HG03060 (cell line): Measurements from ENCODE around the gene SUV39H1.
"Not testable (repeated sequence)": the region's sequence is repeated elsewhere in the genome, so short reads cannot be mapped to it uniquely, and the experiment has no call there.

ENCODE experiments used
- ATAC-seq: cut with Tn5 transposase; IDR thresholded peaks from one replicate; pipeline ENCODE4 v1.9.1; 2021; ENCODE audit warnings: low read depth, moderate number of reproducible peaks; ENCODE audit not compliant: unreplicated experiment

SUV39H1 gene

GRCh38 chrX:48696301-48696908, at the start of gene SUV39H1:
Gene SUV39H1 (plus strand): TSS chrX:48696734. CDS start chrX:48696785, 51 bp downstream.
- ATAC-seq = peak; percentile 49

GRCh38 chrX:48648336-48648751, 48.2 kb upstream of the SUV39H1 start:
- no peak for ATAC-seq

- no peak for ATAC-seq
Observed at GRCh38 chrX:48649102-48649501, 47.4 kb upstream of the SUV39H1 start.

- not testable (repeated sequence) for ATAC-seq
Observed at GRCh38 chrX:48652055-48652579, 44.4 kb upstream of the SUV39H1 start.

GRCh38 chrX:48654746-48655145, 41.8 kb upstream of the SUV39H1 start:
- not testable (repeated sequence) for ATAC-seq

GRCh38 chrX:48659686-48660085, 36.8 kb upstream of the SUV39H1 start:
- ATAC-seq = not testable (repeated sequence)

GRCh38 chrX:48663241-48663640, 33.3 kb upstream of the SUV39H1 start:
- no peak for ATAC-seq

- no peak for ATAC-seq
Observed at GRCh38 chrX:48664156-48664555, 32.4 kb upstream of the SUV39H1 start.

GRCh38 chrX:48665991-48666390, 30.5 kb upstream of the SUV39H1 start:
- no peak for ATAC-seq

- no peak for ATAC-seq
Observed at GRCh38 chrX:48666649-48667048, 29.9 kb upstream of the SUV39H1 start.

- no peak for ATAC-seq
Observed at GRCh38 chrX:48667509-48667908, 29.0 kb upstream of the SUV39H1 start.

- ATAC-seq = not testable (repeated sequence)
Observed at GRCh38 chrX:48668187-48668586, 28.3 kb upstream of the SUV39H1 start.

- peak; percentile 66 for ATAC-seq
Observed at GRCh38 chrX:48676106-48676892, 20.2 kb upstream of the SUV39H1 start.

GRCh38 chrX:48676893-48677270, 19.7 kb upstream of the SUV39H1 start:
- no peak for ATAC-seq

- no peak for ATAC-seq
Observed at GRCh38 chrX:48677516-48677915, 19.0 kb upstream of the SUV39H1 start.

- not testable (repeated sequence) for ATAC-seq
Observed at GRCh38 chrX:48680467-48680866, 16.1 kb upstream of the SUV39H1 start.

GRCh38 chrX:48680925-48681324, 15.6 kb upstream of the SUV39H1 start:
- ATAC-seq = not testable (repeated sequence)

- no peak for ATAC-seq
Observed at GRCh38 chrX:48681539-48682183, 14.9 kb upstream of the SUV39H1 start.

GRCh38 chrX:48682795-48683194, 13.7 kb upstream of the SUV39H1 start:
- not testable (repeated sequence) for ATAC-seq

- ATAC-seq = no peak
Observed at GRCh38 chrX:48683411-48683982, 13.0 kb upstream of the SUV39H1 start, which contains the start of gene WAS. Gene WAS (plus strand): TSS chrX:48683799. CDS start chrX:48683854, 55 bp downstream.

- no peak for ATAC-seq
Observed at GRCh38 chrX:48684134-48684533, 12.4 kb upstream of the SUV39H1 start.
